Fibroblast of skin of left quadriceps (primary cell): ENCODE results near the gene NRXN3.

Experiments used
- DNase-seq, 2 experiments: peaks; one replicate each; pipeline ENCODE4 v3.0.0-alpha.2; 2013; ENCODE audit warnings: low read depth in 2 of 2

Gene NRXN3

DNA sequence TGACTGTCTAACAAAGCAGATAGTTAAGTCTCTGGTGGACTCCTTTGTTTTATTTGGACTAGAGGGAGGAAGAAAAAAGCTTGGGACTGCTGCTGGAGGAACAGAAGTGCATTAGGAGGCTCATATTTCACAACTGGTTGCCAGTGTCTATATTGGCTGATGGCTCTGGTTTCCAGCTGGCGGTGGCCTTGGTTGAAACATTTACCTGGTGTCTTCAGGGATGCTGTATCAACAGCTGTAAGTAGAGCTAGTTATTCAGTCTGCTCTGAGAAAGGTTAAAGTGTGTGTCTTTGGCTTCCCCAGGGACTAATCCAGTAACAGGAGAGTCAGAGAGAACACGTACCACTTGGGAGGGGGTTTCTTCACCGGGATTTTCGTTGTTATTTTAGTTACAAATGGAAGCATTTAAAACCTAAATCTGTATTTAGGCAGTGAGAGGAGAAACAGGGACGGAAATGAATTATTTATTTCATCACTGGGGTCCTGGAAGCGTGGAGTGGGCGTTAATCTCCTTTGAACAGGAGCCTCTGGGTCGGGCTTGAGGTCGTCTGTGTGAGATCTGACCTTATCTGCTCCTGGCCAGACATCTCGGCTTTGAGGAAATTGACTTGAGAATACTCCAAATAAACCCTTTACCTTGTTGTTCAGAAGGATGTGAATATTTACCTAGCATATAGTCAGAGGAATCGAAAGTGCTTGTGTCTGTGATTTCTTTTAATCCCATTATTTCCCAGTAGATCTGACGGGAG lies 149.9 kb downstream of the NRXN3 start:
- DNase-seq = no peak

- no peak for DNase-seq
These were observed 154.2 kb downstream of the NRXN3 start for GRCh38 chr14:78324353-78324752.

DNA sequence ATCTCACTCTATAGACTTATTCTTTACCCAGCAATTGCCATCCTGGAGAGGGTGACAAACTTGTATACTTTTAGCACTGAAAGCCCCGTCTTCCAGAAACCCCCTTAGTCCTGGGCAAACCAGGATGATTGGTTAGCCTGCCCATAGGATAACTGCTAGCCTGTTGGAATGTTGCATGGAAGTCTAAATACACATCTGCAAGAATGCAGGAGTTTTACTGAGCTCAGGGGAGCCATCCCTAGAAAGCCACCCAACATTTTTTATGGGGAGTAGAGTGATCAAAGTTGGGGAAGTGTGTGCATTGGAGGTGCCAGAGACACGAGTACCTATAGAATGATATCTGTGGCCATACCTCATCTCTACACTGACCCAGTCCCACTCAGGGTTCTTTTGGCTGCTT lies 155.7 kb downstream of the NRXN3 start:
- no peak for DNase-seq

DNA sequence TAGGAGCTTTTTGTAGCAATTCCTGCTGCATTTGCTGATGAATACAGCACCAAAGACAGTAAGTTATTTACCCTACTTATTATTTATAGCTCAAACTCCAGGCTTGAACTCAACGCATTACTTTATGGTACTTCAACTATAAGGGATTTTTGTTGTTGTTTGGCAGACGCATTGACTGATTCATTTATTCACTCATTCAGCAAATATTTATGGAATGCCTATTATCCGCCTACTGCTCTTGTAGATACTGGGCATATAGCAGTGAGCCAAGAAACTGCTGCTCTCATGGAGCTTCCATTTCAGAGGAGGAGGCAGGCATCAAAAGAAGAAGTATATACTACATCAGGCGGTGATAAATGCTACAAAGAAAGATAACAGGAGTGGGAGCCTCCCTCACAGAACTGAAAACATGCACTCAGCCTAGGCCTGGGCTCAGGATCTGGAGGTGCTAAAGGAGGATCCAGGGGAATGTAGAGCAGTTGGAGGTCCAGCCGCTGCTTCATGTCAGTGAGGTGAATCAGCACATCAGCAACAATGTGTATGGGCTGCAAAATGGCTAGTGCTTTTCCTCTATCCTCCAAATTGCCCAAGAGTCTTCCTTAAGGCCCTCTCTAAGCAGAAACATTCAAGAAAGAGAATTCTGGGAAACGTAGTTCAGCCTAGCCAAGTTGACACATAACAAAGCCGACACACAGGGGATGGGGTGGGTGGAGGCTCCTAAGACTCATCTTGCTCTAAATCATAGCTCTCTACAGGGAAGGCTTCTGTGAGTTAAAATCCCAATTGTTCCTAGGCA lies 157.5 kb downstream of the NRXN3 start:
- DNase-seq = no peak

DNA sequence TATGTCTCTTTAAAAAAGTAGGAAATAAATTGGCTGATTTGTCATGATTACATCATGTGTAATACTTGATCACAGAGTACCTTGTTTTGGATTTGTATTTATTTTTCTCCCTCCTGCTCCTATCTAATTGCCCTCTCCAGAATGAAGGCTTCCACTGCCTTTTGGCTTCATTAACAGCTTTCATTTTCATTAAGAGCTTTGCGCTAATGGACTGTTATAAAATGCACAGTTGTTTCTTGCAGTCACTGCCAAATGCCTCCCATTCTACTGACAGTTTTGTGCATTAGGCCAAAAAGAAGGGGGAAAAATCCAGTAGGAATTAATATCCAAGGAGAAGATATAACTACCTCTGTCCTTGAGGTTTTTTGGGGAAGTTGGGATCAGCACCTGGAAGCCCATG lies 159.2 kb downstream of the NRXN3 start:
- DNase-seq = no peak

DNA sequence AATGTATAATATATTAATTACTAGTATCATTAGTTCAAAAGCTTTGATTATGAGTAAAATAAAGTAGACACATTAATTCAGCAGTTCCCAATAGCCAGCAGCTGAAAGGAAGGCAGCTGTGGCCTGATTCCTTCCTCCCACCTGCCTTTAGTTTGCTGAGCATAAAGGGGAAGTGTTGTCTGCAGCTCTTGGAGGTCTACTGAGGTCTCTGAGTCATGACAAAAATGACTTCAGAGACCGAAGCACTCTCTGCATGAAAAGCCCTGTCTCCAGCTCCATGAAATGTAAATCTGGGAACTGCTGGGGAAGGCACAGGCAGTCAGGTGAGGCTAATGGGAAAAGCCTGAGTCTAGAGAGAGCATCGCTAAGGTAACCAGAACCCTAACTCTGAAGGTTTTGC lies 165.4 kb downstream of the NRXN3 start:
- no peak for DNase-seq

DNA sequence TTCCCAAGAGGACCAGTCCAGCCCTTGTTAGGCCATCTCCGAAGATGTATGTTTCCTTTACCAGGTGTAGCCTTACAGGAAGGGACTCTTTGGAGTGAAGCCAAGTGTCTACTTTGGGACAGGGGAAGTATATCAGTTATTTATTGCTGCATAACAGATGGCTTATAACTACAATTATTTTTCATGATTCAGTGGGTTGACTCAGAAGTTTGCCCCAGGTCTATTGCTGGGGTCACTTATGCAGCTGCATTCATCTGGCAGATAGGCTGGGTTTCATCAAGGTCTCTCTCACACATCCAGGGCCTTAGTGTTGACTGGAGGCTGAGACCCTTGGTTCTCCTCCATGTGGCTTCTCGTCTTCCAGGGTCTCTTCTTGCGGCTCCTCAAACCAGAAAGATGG lies 170.1 kb downstream of the NRXN3 start:
- no peak for DNase-seq

DNA sequence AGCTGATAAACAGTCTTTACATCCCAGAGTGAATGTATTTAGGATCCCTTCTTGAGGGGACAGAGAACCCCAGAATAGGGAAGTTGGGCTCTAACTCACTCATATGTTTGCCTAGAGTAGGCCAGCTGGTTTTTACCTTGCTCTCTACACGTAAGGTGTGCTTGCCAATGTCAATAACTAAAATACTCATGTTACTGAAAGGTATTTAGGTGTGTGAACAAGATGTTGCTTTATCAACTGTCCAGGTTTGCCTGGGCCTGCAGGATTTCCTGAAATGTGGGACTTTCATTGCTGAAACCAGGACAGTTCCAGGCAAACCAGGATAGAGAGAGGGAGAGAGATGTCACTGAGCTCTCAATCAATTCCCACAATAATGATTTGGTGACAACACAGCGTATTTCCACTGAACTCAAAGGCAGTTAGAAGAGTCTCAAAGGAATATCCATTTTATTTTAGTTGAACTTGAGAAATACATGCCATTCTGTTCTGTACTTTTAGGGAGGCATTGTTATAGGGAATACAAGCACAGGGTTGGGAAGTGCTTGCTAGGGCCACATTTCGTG lies 171.7 kb downstream of the NRXN3 start:
- no peak for DNase-seq

DNA sequence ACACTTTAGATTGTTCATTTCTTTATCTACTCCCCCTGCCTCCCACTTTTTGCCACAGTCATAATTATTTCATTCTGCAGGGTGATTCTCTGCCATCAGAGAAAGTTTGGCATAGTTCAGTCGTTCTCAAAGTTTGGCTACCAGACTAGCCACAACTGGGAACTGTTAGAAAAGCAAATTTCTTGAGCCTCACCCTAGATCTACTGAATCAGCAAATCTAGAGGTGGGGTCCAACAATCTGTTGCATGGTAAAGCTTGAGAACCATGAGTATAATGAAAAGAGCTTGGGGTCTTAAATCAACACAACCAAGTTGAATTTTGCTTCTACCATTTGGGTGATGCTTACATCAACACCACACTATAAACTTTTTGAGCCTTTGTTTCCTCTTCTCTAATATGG lies 172.7 kb downstream of the NRXN3 start:
- no peak for DNase-seq

- DNase-seq = no peak
These were observed 174.1 kb downstream of the NRXN3 start for GRCh38 chr14:78344290-78344689.

DNA sequence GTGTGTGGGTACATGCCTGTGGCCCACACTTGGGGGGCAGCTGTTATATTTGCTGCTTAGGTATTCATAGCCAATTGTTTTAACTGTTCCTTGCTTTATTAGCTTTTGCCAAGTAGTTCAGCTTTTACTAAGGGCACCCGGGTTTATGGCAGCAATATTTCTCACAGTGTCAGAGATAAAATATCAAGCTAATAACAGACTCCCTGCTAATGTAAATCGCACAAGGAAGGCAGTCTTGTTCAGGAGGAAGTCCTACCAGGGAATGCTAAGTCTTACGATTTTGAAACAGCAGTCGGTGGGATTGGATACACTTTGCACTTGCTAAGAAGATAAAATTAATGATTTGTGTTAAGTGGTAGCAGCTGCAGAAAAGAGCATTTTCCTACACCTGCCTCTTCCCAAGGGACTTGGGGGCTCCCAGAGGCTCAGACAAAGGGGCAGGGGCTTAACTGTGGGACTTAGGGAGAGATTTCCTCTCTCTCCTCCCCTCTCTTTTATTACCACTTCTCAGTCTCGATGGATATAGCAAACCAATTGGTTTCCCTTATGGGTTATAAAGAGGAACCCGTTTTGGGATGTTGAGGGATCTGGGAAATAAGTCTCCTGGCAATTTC lies 175.1 kb downstream of the NRXN3 start:
- DNase-seq = no peak

DNA sequence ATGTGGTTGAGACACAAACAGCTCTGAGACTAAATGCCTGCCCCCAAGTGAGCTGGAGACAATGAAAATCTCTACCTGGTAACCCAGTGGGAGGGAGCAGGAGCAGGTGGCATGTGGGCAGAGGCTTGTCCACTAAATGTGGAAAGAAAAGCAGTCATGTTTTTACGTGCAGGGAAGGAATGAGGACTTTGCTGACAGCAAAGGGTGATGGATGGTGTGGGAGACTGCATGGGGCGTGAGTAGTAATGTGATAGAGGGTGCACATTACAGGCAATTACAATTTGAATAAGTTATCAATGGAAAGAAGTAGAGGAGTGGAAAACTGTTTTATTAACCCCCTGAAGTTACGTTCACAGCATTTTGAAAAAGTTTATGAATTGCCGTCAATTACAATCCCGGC lies 176.6 kb downstream of the NRXN3 start:
- DNase-seq = no peak

DNA sequence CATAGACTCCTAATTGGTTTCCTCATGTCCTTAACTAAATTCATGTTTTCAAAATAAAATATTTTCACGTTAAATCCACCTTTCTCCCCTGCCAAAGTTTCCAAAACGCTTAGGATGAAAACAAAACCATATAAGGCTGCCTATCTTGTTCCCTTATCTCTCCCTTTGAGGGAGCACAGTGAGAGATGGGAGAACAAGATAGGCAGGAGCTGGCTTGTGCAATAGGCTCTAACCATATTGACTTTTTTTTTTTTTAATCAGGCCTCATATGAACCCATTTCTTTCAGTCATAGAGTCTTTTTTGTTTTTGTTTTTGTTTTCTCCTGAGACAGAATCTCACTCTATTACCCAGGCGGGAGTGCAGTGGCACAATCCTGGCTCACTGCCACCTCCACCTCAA lies 184.9 kb downstream of the NRXN3 start:
- no peak for DNase-seq

- no peak for DNase-seq
These were observed 186.2 kb downstream of the NRXN3 start for GRCh38 chr14:78356391-78356790.

DNA sequence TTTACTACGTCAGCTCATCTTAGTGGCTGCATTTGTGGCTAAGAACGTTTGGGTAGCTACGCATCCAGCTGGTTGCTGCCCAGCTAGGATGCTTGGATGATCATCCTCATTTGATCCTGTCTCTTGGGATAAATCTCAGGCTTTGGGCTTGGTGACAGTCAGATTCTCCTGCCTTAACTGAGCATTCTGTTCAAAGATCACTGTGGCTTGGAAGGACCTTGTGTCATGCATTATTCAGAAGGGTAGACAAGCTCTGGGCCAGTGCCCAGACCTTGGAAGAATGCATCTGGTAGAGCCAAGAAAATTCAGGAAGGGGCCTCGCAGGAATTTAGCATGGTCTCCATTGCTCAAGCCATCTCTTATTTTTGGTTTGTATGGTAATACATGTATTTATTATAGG lies 188.4 kb downstream of the NRXN3 start:
- DNase-seq = no peak

DNA sequence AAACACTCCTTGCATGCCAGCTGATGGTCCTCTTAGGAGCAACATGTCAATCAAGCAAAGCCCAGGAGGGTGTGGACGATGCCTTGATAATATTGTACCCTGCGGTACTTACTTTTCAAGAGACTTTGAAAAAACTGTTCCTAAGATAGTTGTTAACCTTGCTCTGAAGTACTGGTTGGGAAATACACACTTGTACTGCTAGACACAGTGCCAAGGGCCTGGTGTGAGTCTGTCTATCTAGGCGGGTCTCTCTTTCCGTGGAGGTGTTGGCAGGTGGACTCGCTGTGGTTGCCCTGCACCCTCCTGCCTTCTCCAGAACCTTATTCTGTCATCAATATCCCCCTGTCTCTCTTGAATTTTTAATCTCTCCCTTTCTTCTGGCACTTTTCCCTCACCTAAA lies 189.4 kb downstream of the NRXN3 start:
- no peak for DNase-seq

GRCh38 chr14:78363008-78363407 lies 192.8 kb downstream of the NRXN3 start:
- no peak for DNase-seq

- DNase-seq = no peak
These were observed 197.2 kb downstream of the NRXN3 start for GRCh38 chr14:78367355-78367754.

DNA sequence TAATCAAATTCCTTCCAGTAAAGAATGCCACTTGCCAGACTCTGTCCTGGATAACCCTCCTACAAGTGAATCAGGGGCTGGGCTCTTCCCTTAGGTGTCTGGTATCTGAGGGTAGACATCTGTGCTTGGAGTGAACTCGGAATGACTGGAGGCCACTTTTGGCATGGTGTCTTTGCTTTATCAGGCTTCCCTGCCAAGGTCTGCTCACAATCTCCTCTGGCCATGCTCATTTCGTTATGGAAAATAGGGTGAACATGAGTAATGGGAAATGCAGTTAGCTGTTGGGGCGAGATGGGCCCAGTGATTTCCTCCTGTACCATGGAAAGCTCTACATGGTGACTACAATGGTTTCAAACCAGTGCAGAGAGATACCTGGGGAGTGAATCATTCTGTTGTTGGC lies 212.9 kb downstream of the NRXN3 start:
- DNase-seq = no peak

DNA sequence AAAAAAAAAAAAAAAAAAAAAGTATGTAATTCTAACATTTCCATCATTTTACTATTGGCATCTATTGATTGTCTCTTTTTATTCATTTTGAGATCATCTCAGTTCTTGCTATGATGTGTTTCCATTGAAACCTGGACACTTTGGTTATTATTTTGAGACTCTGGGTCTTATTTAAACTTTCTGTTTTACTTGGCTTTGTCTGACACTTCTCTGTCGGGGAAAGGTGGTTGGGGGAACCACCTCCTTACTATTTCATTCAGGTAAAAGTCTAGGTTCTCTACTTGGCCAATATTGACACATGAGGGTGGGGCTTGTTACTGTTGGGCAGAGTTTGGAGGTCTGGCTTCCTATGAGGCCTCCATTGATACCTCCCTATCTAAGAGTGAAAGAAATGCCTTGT lies 228.0 kb downstream of the NRXN3 start:
- DNase-seq = no peak

- DNase-seq = no peak
These were observed 229.2 kb downstream of the NRXN3 start for GRCh38 chr14:78399316-78399889.

DNA sequence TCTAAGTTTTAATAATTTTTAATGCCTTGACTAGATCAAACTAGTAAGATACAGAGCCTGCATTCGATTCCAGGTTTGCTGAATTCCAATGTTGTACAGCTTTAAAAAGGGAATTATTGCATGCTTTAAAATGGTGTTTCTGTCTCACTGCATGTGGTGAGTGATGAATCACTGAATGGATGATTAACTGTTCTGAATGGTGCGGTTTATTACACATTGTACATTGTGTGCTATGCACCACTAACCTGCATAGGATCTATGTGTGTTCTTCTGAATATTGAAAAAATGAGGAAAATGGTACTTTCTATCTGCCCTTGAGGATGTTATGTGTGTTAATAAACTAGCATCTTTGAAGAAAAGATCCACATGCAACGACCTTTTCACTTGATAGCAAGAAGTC lies 231.7 kb downstream of the NRXN3 start:
- DNase-seq = no peak
